HG02678 (cell line): ENCODE measurements around the gene RAB44.
A peak's percentile ranks its signal among the peaks of the same experiment; 100 is the strongest.

Experiments used
- ATAC-seq: cut with Tn5 transposase; IDR thresholded peaks from one replicate; pipeline ENCODE4 v1.9.1; 2021; ENCODE audit warnings: mild to moderate bottlenecking, moderate library complexity; ENCODE audit not compliant: unreplicated experiment

RAB44 gene

DNA sequence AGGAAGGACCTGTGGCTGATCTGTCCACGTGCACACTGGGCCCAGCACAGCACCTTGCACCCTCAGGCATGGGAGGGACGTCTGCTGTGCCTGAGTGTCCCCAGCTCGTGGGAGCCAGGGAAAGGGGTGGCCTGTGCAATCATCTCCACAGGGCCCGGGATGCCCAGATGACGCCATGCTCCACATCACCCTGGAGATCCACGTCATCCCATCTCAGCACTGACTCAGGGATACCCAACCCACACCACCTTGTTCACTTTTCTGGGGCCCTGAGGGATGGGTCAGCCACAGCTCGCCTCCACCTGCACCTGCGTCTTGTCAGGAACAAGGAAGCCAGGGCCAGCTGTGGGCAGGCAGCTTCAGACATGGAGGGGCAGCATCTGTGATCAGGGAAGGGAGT is 48.2 kb downstream of the RAB44 start:
- ATAC-seq = no peak

DNA sequence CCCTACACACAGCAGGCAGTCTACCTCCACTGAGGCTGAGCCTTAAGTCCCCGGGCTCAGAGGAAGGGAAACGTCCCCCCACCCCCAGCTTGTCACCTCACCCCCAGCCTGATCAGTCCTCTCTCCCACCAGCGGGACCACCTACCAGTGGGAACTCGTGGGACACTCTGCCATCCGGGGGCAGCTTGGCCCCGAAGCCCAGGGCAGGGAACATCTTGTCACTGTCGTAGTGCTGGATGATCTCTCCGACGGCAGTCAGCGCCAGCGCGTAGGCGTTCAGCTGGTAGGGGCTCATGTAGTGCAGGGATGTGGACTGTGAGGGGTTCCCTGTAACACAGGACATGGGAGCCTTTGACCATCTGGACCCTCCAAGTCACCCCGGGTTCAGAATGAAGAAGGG is 48.6 kb downstream of the RAB44 start:
- ATAC-seq = no peak

GRCh38 chr6:36749829-36750489 is 52.3 kb downstream of the RAB44 start:
- ATAC-seq = no peak

DNA sequence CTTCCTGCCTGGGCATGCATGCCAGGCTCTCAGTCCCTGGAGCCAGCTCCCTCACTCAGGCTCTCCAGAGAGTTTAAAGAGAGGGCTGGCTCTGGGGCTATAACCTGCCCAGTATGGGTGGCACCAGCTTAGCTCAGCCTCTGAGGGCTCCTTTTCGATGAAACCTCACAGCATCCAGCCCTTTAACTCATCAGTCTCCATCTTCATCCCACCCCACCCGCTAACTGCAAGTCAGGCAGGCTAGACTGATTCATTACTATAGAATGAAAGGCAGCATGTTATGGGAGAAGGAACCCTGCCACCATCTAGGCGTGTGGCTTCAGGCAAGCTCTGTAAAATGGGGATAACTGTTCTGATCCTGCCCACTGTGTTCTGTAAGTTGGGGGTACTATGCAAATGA is 53.5 kb downstream of the RAB44 start:
- no peak for ATAC-seq

DNA sequence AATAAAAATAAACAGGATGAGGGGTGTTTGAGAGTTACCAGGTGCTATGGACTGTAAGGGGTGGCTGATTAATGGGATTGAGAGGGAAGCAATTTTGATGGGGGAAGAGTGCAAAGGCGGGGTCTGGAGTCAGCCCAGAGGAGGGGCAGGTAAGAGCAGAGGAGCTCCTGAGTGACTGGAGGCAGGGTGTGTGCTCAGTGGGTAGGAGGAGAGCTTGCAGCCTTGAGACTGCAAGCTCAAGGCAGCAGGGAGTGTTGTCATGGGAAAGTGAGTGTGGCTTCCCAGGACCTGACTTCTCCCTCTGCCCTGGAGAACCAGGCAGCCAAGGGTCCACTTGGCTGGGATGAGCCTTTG is 54.2 kb downstream of the RAB44 start:
- ATAC-seq = no peak

DNA sequence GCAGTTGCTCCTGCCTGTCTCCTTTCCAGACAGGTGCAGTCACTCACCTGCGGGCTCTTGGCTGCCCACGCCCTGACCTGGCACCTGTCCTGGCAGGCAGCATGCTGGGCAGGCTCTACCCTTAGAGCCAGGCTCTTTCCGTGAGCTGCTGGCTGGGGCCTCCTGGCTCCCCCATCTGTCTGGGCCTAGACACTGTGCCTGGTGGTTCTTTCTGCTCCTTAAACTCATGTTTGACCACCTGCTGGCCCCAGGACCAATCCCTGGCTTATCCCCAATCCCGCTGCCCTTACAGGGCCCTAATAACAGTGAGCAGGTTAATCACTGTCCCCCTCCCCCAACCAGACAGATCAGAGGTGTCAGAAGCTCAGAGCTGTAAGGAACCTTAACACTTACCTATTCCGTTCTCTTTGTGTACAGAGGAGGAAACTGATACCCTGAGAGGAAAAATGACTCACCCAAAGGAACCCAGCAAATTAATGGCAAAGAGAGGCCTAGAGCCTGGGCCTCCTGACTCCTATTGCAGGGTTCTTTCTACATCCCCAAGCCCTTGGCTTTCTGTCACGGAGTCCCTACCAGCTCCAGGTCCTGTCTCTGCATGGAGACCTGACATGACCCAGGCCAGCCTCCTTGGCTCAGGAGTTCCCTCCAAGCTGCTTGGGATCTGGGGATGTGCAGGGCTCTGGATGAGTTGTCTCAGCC is 54.7 kb downstream of the RAB44 start:
- ATAC-seq = no peak

DNA sequence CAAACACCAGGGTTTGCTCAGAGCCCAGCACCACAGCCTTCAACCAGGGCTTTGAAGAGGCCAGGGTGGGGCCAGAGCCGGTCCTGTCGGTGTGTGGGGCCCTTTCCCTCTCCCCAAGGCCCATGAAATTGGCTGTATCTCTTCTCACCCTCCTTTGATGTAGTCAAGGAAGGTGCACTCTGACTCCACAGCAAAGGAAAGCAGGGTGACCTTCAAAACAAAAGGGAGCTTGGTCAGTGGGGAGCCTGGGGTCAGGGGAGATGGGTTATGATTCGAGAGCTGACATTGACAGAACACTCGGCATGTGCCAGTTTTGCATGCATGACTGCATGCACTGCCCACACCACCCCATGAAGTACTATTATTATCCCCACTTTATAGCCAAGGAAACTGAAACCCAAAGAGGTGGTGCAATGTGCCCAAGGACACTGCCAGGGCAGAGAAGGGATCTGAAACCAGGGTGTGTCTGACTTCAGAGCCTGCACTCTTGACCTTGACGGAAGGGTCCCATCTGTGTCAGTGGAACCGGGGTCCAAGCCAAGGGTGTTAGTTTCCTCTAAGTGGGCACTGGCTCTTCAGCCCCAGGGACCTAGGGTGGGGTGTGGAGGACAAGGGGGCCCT is 55.4 kb downstream of the RAB44 start:
- ATAC-seq = no peak

DNA sequence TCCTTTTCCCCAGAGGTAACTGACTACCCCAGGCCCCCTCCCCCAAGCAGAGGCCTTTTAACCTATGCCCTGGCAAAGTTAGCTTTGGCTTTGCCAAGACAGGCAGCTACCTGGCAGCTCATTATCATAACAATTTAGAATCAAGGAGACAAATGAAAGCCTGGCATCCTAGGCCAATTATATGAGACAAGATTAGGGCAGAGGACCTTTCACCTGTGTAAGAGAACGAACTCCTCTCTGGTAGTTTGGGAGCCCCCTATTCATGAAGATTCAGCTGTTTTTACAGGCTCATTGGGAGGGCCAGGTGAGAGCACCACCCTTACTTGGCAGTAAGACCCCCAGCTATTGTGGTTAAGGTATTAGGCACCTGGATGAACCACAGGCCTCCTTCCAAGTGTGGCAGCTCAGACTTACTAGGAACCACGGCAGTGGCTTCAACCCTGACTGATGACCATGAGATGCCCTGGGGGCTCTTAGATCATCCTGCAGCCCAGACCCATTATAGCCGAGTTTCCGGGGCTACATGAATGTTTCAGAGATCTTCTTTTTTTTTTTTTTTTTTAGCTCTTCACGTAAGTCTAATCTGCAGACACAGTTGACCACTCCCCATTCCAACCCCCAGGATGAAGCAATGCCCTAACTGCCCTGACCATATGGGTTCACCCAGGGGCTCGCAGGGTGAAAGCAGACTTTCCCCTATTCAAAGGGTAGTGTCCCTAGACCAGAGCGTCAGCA is 56.2 kb downstream of the RAB44 start:
- no peak for ATAC-seq

DNA sequence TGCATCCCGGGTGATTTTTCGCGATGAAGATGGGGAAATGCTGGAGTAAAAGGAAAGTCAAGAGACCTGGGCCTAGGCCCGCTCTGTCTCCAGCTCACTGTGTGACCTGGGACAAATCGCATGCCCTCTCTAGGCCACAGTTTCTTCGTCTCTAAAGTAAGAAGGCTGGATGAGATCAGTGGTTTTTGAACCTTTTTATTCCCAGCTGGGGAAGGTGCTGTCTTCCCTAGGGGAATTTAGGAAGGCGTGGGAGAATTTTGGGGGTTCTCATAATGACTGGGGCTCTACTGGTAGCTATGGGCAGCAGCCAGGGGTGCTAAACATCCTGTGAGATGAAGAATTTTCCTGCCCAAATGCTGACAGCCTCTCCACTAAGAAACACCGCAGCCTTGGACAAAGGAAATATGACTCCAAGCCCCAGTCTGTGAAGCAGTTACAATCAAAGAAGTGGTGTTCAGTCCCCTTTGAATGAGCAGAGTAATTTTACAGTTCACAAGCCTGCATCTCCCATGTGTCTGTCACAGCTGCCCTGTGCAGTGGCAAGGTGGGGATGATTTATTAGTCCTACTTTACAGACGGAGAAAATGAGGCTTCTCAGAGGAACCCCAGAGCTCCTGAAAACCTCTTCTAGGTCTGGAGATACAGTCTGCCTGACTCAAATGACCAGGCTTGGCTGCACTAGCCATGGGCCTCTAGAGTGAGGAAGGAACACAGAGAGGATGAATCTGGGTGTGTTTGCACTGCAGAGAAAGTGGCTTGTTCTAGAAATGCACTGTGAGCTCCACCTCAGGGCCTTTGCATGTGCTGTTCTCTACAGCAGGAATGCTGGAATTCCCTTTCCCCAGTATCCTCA is 57.2 kb downstream of the RAB44 start:
- no peak for ATAC-seq

DNA sequence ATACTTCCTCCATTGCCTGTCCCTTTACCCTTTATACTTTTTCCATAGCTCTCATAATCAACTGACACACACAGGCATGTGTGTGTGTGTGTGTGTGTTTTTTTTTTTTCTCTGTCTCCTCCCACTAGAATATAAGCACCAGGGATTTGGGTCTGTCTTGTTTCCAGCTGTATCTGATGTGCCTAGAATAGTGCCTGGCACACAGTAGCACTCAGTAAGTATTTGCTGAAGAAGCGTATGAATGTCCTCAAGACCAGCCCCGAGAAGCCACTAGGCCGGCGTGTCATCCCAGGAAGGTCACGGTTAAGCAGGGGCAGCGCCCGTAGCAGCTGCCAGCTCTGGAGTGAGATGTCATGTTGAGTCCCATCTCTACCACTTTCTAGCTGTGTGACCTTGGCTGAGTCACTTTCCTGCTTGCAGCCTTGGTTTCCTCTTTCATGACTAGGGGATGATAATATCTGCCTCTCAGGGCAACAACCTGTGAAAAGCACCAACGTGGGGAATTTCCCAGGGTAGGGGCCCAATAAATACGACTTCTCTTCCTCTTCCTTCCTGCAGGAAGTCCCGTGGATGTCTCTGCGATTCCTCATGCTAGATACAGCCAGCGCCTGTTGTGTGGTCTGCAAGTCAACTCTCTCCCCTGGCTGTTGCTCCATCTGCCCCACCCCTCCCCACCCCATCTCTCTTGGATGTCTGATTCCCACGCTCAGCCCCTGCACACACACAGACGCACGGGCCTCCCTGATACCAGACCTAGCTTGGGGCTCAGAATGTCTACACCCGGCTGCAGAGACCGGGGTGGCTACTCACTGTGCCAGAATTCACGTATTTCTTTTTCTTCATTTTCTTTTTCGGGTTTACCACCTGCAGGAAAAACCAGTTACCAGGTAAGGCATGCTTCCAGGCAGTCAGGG is 58.1 kb downstream of the RAB44 start:
- ATAC-seq = peak; percentile 36

DNA sequence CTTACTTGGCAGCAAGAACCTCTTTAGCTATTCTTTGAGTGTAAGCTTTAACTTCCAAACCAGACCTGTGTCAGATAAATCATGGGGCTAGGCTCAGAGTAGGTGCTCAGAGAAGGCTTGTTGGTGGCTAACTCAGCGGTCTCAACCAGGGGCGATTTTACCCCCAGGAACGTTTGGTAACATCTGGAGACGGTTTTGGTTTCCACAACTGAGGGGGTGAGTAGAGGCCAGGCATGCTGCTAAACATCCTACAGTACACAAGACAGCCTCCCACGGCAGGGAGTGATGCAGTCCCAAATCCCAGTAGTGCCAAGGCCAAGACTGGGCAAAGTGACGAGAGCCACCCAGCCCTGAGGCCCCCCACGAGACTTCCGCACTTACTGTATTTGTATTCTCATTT is 59.2 kb downstream of the RAB44 start:
- no peak for ATAC-seq

- no peak for ATAC-seq
Observed at GRCh38 chr6:36757206-36757605, 59.6 kb downstream of the RAB44 start.

DNA sequence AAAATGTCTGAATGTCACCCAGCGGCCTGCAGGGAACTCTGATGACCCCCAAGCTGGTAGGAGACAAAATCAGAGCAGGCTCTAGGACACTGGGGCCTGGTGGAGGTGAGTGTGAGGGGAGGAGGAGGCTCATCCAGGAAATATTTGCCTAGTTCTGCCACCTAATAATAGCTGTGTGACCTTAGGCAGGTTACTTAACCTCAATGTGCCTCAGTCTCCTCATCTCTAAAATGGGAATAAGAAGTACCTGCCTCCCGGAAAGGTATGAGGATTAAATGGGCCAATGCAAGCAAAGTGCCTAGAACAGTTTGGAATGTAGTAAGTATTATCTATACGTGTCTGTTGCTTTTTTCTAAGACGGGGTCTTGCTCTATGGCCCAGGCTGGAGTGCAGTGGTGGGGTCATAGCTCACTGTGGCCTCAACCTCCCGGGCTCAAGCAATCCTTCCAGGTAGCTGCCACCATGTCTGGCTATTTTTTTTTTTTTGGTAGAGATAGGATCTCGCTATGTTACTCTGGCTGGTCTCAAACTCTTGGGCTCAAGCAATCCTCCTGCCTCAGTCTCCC is 60.4 kb downstream of the RAB44 start:
- ATAC-seq = no peak

- ATAC-seq = no peak
Observed at GRCh38 chr6:36758516-36759147, 61.0 kb downstream of the RAB44 start.

- ATAC-seq = peak; percentile 55
Observed at GRCh38 chr6:36759148-36759759, 61.6 kb downstream of the RAB44 start.

DNA sequence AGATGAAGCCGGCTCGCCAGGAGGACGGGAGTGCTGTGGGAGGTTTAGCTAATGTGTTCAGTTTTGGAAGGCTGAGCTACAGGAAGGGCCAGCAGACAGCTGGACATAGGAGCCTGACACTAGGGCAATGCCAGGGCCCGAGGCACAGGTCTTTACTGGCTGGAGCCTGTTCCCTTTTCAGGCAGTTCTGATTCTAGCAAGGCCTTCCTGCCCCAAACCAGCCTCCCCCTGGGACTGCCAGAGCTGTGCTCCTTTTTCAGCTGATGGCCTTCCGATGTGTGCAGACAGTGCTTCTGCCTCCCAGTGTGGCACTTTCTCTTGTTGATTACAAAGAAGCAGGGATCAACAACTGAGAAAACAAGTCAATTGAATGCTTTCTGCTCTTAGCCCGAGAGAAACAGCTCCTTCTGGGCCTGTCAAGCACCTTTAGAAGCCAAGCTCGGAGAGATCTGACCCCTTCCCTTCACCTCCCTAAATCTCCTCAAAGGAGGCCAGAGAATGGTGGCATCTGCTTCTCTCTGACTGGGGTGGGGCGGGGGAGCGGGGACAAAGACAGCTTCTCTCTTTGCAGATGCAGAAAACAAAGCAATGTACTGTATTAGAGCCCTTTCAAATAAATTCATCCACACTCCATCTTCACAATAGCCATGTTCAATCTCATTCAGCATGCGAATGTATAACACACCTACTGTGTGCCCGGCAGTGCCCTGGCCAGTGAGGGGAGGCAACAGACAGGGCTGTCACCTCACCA is 63.2 kb downstream of the RAB44 start:
- no peak for ATAC-seq

DNA sequence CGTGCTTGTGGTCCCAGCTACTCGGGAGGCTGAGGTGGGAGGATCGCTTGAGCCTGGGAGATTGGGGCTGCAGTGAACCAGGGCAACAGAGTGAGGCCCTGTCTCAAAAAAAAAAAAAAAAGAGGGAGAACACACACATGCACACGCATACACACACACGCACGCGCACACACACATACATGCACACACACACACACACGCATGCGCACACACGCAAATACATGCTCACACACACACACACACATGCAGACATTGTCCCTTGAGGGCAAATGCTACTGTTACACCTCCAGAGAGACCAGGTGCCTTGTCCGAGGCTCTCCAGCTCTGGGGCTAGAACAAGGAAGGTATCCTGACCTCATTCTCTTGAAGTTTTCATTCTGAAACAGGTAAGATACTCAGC is 64.5 kb downstream of the RAB44 start:
- ATAC-seq = no peak

GRCh38 chr6:36765190-36765589 is 67.6 kb downstream of the RAB44 start:
- ATAC-seq = no peak
